A549 (cell line): ENCODE data around the gene LVRN. TPM values are rescaled to one million over a fixed set of nuclear protein-coding genes. Genes with fewer than 3 reads are reported as not detected.

Experiments used
- ATAC-seq, 2 experiments: fragments of 200-7000 bp in 1 of 2; fragments of >200 bp in 1 of 2; cut with Nextera tagmentation in 1 of 2; cut with Tn5 transposase in 1 of 2; 3 replicates each; pipeline versions ENCODE4 v1.8.0 to v1.9.1; 2018 to 2020; ENCODE audit warnings: mild to moderate bottlenecking in 1 of 2, moderate library complexity in 1 of 2
- CTCF ChIA-PET: fragments of 300-600 bp; sonication (Branson Sonifier 250); formaldehyde crosslinking; extraction: SDS; loops from one replicate; lab custom pipeline; 2021; ENCODE audit warnings: antibody characterized with exemption, inconsistent platforms; lab: Yijun Ruan, JAX
- POLR2A ChIA-PET: fragments of 350-600 bp; formaldehyde crosslinking; extraction: SDS; loops from one replicate; lab custom pipeline; 2021; ENCODE audit warnings: antibody characterized with exemption, inconsistent platforms; lab: Yijun Ruan, JAX
- DNase-seq, 2 experiments: peaks; one replicate each; pipeline versions ENCODE4 v3.0.0 to v3.0.0-alpha.2; 2011 to 2016; ENCODE audit warnings: low read depth in 1 of 2, low spot score in 1 of 2
- FAIRE-seq: peaks from 2 replicates; lab custom pipeline; 2011; peaks lifted over from hg19 to GRCh38; lab: Jason Lieb, UNC
- H3K27ac ChIP-seq, 2 experiments: fragments of >200 bp; sonication (Bioruptor Twin); formaldehyde crosslinking; 3 replicates each; pipeline ENCODE4 v1.5.1; 2016 to 2017
- H3K4me1 ChIP-seq: fragments of >200 bp; sonication (Bioruptor Twin); formaldehyde crosslinking; 3 replicates; pipeline ENCODE4 v1.6.1; 2016
- H3K4me2 ChIP-seq: fragments of >200 bp; sonication (Bioruptor Twin); formaldehyde crosslinking; 3 replicates; pipeline ENCODE4 v1.6.1; 2016
- H3K4me3 ChIP-seq: fragments of >200 bp; sonication (Bioruptor Twin); formaldehyde crosslinking; 3 replicates; pipeline ENCODE4 v1.5.1; 2016
- H3K9me3 ChIP-seq: fragments of >200 bp; sonication (Bioruptor Twin); formaldehyde crosslinking; 3 replicates; pipeline ENCODE4 v1.6.1; 2016
- ATOH8 ChIP-seq: fragments of 250-450 bp; sonication (Bioruptor Pico); IDR thresholded peaks from 2 replicates; pipeline ENCODE4 v1.5.0; 2020; ENCODE audit warnings: low read depth, mild to moderate bottlenecking, moderate library complexity
- BCL3 ChIP-seq: fragments of >200 bp; sonication (Bioruptor Twin); formaldehyde crosslinking; IDR thresholded peaks from 3 replicates; pipeline ENCODE4 v1.6.1; 2016
- CBX8 ChIP-seq: fragments of 200-600 bp; sonication (generic); IDR thresholded peaks from 2 replicates; pipeline ENCODE4 v1.6.1; 2016
- CHD2 ChIP-seq: fragments of 150-350 bp; IDR thresholded peaks from 2 replicates; pipeline ENCODE4 v1.6.1; 2014; ENCODE audit warnings: low read length; ENCODE audit not compliant: partially characterized antibody
- EHMT2 ChIP-seq: fragments of 200-600 bp; sonication (generic); IDR thresholded peaks from 2 replicates; pipeline ENCODE4 v1.6.1; 2016; ENCODE audit warnings: antibody characterized with exemption, low read depth, mild to moderate bottlenecking, moderate library complexity
- FOSB ChIP-seq: fragments of 250-450 bp; sonication (Bioruptor Pico); IDR thresholded peaks from 2 replicates; pipeline ENCODE4 v1.5.0; 2020; ENCODE audit warnings: mild to moderate bottlenecking, moderate library complexity
- HDAC2 ChIP-seq: fragments of 200-600 bp; sonication (generic); IDR thresholded peaks from 2 replicates; pipeline ENCODE4 v1.6.1; 2016
- HEYL ChIP-seq: fragments of 250-450 bp; sonication (Bioruptor Pico); IDR thresholded peaks from 2 replicates; pipeline ENCODE4 v1.8.0; 2021; ENCODE audit warnings: mild to moderate bottlenecking, moderate library complexity
- HMGXB4 ChIP-seq: fragments of 250-450 bp; sonication (Bioruptor Pico); IDR thresholded peaks from 2 replicates; pipeline ENCODE4 v1.5.0; 2021; ENCODE audit warnings: mild to moderate bottlenecking, moderate library complexity, borderline replicate concordance
- JUN ChIP-seq, 2 experiments: fragments of >200 bp; sonication (Bioruptor Twin); formaldehyde crosslinking; IDR thresholded peaks; 2 replicates in 1 of 2; 3 replicates in 1 of 2; pipeline ENCODE4 v1.6.1; 2016 to 2017
- POLR2A ChIP-seq: IDR thresholded peaks from 2 replicates; pipeline ENCODE4 v1.6.1; 2012; ENCODE audit warnings: mild to moderate bottlenecking, low read length
- POLR2AphosphoS2 ChIP-seq: conservative IDR thresholded peaks from 2 replicates; pipeline ENCODE4 v1.6.1; 2012; ENCODE audit warnings: low read length, improper control_type of control experiment, inconsistent platforms
- RAD21 ChIP-seq, 2 experiments: fragments of >200 bp in 1 of 2; sonication (Bioruptor Twin) in 1 of 2; formaldehyde crosslinking in 1 of 2; IDR thresholded peaks in 1 of 2; conservative IDR thresholded peaks in 1 of 2; 2 replicates in 1 of 2; 3 replicates in 1 of 2; pipeline ENCODE4 v1.6.1; 2012 to 2018; ENCODE audit warnings: inconsistent platforms in 1 of 2
- RFX5 ChIP-seq: fragments of 450-650 bp; IDR thresholded peaks from 2 replicates; pipeline ENCODE4 v1.7.1; 2014; ENCODE audit warnings: antibody characterized with exemption, mild to moderate bottlenecking, moderate library complexity
- SMC3 ChIP-seq: fragments of >200 bp; sonication (Bioruptor Twin); formaldehyde crosslinking; IDR thresholded peaks from 3 replicates; pipeline ENCODE4 v1.6.1; 2018; ENCODE audit warnings: inconsistent platforms
- WGBS: methylation state at CpG from one replicate; pipeline ENCODE4 v1.1.6; 2017; ENCODE audit errors: missing lambda C conversion rate; 5-methylcytosine and 5-hydroxymethylcytosine counted together
- polyA plus RNA-seq, 4 experiments: library from polyadenylated mRNA; depleted of rRNA in 3 of 4; stranded (reverse); fragments of >200 nt; fragmentation: RNase III in 1 of 4; extraction: RNeasy Plus Mini Kit Qiagen cat#74134 plus additional on column Dnase treatment in 1 of 4; gene quantifications; 2 replicates in 3 of 4; 3 replicates in 1 of 4; pipeline ENCODE4 v1.2.3, GENCODE V29; 2011 to 2017

The LVRN gene
- polyA plus RNA-seq, 2 of the 4 experiments (the other 2 are of a cell fraction), result 0.06 to 0.16 TPM

- 73% methylated on average over 13 of the region's 13 CpGs for WGBS
- ATAC-seq (no peak), FAIRE-seq (no peak), DNase-seq (no peak)
- no peak overlapping the region for H3K27ac ChIP-seq
- H3K4me3 ChIP-seq, result no peak overlapping the region
- no peak overlapping the region for H3K4me2 ChIP-seq
- H3K9me3 ChIP-seq, result no peaks in the 10 kb centered on the region
- POLR2A ChIA-PET, result no interaction called here
- H3K4me1 ChIP-seq, result no peaks in the 10 kb centered on the region
- CTCF ChIA-PET, result interaction anchor here (0.8 to 1.3 kb wide), 3 partner anchors 10 to 424 kb away, joined by 3 to 4 read pairs (median 3); no protein-coding TSS in a partner anchor
- TF ChIP-seq CHD2 (no peak), HMGXB4 (CRISPR knock-in tag) (no peak), HDAC2 (no peak), POLR2AphosphoS2 (no peak), HEYL (CRISPR knock-in tag) (no peak), POLR2A (no peak), FOSB (CRISPR knock-in tag) (no peak)
Observed at GRCh38 chr5:116058346-116058936, 96.2 kb downstream of the LVRN start.

GRCh38 chr5:116062352-116062751, 100.1 kb downstream of the LVRN start:
- DNase-seq, result peak in 1 of 2 experiments; percentile 27
- 58% methylated on average over 2 of the region's 2 CpGs for WGBS
- CTCF ChIA-PET, result no interaction called here
- no peaks in the 10 kb centered on the region for H3K9me3 ChIP-seq
- no peak for FAIRE-seq
- ATAC-seq, result no peak
- no peaks in the 10 kb centered on the region for H3K4me1 ChIP-seq
- H3K27ac ChIP-seq, result no peak overlapping the region
- H3K4me3 ChIP-seq, result no peak overlapping the region
- no peak overlapping the region for H3K4me2 ChIP-seq
- POLR2A ChIA-PET, result no interaction called here
- TF ChIP-seq BCL3 (no peak), RAD21 (conservative IDR thresholded peaks at IDR 0.05 in 1 of 2, IDR thresholded peaks at IDR 0.05 in 1 of 2) (0 out of 5 replicates have a peak, but pooled peaks of 1 of the 2 experiments have one; percentile 12)

- no peak for ATAC-seq
- no peaks in the 10 kb centered on the region for H3K4me1 ChIP-seq
- no peak for DNase-seq
- no peaks in the 10 kb centered on the region for H3K9me3 ChIP-seq
- no peak overlapping the region for H3K4me3 ChIP-seq
- no peak overlapping the region for H3K4me2 ChIP-seq
- no peak for FAIRE-seq
- ChIA-PET CTCF (no interaction called here), POLR2A (no interaction called here)
- H3K27ac ChIP-seq, result no peak overlapping the region
- WGBS, result 63% methylated on average over 3 of the region's 3 CpGs
- no peak for TF ChIP-seq ATOH8 (CRISPR knock-in tag)
- no peak for TF ChIP-seq SMC3
- no peak for TF ChIP-seq CBX8
- no peak for TF ChIP-seq POLR2AphosphoS2
- TF ChIP-seq RFX5, result no peak
- no peak for TF ChIP-seq EHMT2
- TF ChIP-seq JUN (IDR thresholded peaks at IDR 0.05), result no peak
Observed at GRCh38 chr5:116063950-116064349, 101.7 kb downstream of the LVRN start.
